HG03378 (cell line): ENCODE data around the gene SCN4B.

Source experiments
- ATAC-seq: cut with Tn5 transposase; IDR thresholded peaks from one replicate; pipeline ENCODE4 v1.9.1; 2021; ENCODE audit warnings: mild to moderate bottlenecking, moderate library complexity; ENCODE audit not compliant: unreplicated experiment

The SCN4B gene

DNA sequence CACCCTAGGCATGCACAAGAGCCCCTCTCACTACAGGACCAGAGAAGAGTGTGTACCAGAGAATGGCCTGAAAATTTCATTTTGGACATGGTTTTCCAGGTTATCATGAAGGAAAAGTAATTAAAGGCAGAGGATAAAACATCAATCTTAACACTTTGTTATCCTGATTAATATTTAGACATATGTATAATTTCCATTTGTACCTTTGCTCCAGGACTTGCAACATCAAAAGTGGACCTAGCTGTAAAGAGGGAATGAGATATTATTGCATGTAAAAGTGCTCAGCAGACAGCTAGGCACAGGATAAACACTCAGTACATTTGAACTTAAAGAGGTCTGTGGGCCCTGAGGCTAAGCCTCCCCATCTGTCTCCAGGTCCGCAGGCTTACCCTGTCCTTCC lies 2.0 kb upstream of the SCN4B start:
- no peak for ATAC-seq

DNA sequence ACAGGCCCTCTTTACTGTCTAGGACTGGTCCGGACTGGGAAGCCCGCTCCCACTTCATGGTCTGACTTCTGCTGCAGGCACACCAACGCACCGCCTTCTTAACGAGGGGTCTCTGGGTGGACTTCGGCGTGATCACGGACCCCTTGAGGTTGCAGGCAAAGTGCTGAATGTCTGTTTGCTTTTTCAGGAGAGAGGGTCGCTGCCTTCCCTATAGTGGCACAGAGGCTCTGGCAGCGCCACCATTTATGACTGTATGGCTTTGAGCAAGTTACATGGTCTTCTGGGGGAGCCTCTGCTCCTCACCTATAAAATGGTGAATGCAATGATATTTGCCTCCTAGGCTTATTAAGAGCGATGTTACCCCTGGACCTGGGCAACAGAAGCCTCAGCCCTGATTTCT lies 1.4 kb upstream of the SCN4B start:
- ATAC-seq = no peak

DNA sequence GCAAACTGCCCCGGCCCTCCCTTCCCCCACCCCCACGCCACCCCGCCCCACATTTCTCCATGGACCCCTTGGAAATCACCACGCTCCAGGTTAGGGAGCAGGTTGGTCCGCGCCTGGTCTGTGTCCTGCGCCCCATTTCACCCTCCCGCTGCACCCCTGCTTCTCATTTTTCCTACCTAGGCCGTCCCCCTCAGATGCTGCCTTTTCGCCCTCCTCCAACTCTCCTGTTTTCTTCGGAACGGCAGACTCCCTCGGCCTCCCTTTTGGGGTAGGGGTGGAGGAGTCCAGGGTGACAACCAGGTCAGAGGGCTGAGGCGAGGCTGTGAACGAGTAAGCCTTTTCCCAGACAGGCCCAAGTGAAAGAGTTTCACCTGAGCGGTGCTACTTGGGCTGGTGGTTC lies 893 bp upstream of the SCN4B start:
- ATAC-seq = no peak

DNA sequence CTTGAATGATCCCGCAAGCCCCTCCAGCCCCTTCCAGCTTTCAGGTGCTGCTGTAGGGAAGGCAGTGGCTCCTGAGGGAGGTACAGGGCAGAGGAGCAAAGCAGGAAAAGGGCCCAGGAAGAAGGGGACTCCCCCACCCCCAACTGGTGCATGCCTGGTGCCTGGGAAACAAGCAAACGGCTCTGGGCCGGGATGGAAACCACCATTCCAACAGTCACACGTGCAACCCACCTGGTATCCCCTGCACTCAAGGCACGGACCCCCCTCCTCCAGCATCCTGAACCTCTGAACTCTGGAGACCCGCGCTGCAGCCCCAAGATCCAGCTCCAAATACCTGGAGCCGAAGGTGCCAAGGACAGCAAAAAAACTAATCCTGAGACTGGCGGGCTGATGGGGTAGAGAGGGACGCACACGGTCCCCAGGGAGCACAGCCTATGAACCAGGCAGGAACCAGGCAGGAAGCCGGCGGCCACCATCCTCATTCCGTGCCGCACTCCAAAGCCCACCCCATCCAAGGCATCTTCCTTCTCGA lies 537 bp downstream of the SCN4B start:
- no peak for ATAC-seq

DNA sequence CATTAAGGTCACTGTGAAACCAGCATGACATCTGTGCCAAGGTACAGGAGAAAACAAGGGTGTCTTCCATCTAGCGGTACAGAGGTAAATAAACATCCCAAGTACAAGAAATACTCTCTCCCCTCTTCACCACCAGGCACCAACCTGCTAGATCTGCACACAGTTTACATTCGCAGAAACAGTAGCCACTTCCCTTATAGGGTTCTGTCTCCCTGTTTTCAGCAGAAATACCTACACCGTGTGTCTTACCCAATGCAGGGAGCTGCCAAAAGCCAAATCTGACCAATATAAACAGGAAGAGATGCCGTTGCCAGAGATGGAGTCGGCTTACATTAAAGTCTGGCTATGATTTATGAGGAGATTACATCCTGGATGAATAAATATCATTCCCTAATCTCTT lies 1.2 kb downstream of the SCN4B start:
- ATAC-seq = no peak

DNA sequence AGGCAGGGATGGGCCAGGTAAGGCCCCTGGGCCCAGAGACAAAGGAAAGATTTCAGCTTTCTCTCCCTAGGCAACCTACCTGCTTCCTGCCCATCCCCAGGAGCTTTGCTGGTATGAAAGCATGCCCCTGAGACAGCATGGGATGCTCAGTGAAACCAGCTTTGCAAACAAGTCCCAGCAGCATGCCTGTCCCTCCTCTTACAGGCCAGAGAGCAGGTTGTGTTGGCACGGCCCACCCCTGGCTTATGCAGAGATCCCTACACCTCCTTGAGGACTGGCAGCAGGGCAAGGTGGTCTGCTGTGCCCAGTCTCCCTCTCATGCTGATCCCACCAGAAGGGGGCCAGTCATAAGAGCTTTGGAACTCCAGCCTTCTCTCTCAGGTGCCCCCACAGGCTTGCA lies 3.1 kb downstream of the SCN4B start:
- ATAC-seq = no peak

DNA sequence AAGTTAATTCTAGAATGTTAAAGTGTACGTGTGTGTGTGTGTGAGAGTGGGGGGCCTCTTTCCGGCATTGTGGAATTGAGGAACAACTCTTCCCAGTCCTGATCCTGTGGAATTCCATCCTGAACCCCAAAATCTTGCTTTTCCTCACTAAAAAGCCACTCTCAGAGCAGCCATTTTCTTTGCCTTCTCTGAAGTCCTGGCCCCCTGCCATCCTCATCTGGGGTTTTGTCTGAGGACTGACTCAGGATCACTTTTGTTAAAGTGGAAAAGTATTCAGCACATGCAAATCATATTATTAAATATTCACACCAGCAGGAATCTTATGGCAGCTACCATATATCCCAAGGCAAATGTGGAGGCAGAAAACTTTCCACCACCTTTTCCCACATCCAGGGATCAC lies 3.8 kb downstream of the SCN4B start:
- ATAC-seq = no peak

DNA sequence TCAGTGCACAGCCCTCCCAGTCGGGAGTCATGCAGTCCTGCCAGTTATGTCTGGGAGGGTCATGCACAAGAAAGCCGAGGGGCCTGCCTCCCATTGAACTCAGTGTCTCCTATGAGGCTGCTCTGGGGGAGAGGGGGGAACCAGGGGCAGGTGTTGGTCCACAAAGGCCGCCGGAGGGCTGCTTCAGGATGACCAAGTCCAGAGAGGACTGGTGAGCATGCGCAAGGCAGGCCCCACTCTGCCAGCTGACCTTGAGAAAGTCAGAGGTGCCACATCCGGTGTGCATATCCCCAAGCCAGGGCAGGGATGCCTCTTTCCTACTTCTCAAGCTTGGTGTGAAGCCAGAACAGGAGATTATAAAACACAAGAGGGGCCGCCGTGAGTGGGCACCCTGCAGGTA lies 4.4 kb downstream of the SCN4B start:
- ATAC-seq = no peak

DNA sequence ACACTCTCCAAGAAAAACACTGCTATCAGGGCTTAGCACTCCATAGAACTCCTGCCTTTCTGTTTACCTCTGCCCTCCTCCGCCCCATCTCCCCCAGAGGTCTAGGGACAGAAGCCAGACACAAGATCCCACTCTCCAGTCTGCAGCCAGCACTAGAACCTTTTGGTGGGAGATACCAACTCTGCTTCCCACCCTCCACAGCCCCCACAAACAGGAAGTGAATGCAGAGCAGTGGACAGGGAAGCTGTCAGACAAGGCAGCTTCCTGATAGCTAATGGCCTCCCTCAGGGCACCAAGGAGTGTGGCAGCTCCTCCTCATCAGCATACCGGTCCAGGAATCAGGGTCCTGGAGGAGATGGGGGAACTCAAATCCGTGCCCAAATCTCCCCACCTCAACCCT lies 5.1 kb downstream of the SCN4B start:
- no peak for ATAC-seq

DNA sequence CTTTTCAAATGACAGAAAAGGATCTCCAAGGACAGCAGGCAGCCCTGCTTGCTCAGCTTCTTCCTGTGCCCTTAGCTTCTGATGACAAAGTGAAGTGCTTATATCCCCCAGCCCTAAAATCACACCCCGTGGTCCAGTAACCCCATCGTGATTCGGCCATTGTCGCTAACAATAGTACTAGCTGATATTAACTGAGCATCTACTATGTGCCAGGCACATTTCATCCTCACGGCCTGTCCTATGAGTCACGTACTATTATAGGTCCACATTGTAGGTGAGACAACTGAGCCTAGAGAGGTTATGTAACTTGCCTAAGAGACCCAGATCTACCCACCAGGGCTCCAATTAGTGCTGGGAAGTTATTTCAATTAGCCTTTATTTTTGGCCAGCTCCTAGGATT lies 6.1 kb downstream of the SCN4B start:
- no peak for ATAC-seq

DNA sequence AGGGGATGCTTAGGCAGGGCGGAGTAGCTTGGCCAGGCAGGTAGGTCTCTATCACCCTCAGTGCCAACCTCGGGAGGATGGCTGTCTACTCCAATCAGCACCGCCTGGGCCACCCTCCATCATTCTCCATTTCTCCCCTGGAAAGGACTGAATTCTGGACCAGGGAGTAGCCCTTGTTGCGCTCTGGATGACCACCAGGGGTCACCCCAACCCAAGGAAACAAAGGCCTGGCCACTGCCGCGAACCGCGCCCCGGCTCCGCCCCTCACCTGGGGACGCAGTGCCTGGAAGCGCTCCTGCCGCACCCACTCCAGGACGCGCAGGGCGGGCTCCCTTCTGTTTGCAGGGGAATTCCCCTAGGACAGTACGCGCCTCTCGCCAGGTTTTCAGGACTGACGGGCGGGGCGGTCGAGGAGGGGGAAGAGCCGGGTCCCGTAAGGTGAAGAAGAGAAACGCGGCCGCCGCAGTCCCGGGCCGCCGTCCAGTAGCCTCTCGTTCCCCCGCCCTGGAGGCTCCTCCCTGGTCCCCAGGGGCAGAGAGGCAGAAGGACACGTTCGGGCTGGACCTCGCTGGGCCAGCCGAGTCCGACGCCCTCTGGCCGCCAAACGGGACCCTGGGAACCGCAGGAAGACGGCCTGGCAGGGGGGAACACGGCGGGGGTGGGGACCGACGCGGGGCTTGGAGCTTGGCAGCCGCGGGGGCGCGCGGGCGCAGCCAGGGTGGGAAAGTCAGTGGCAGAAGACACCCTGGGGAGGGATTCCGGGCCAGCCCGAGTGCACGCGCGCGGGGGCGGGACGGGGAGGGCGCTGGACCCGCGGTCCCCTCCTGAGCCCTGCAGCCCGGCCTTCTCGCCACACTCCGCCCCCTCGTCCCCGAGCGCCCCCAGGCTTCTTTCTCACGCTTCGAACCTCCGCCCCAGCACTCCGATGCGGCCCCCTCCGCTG lies 7.1 kb downstream of the SCN4B start:
- no peak for ATAC-seq

DNA sequence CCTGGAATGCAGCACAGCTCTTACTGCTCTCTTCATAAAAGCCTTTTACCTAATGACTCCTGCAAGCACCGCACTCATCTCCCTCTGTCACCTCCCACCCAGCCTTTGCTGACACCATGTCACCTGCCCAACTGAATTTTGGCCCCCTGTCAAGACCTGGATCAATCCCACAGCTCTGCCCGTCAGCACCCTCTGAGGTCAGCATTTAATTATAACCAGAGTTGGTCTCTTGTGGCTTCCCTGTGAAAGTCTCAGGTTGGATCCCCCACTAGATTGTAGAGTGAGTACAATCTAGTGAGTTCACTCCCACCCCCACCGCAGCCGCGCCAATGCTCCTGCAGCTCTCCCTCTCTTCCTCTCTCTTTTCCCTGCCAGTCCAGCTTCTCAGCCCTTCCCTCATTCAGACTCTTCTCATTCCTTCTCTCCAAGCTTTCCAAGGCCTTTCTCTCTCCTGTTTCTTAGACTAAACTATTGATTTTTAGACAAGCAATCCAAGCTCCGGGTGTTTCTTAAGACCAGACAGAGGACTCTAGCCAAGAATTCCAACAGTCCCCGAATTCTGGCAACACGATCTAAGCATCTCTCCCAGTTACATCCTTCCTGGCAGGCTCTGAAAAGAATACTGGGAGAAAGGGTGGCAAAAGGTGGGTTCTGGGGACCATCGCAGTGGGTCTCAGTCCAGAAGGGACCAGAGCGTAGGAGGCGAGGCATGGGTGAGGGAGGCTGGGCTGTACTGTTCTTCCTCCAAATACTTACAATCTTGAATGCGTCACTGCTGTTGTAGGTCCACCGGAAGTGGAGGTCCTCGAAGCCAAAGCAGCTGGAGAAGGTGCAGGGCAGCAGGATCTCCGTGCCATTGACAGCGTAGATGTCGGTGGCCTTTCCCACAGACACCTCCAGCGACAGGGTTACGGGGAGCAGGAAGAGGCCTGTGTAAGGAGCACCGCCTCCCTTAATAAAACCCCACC lies 8.0 kb downstream of the SCN4B start:
- no peak for ATAC-seq

DNA sequence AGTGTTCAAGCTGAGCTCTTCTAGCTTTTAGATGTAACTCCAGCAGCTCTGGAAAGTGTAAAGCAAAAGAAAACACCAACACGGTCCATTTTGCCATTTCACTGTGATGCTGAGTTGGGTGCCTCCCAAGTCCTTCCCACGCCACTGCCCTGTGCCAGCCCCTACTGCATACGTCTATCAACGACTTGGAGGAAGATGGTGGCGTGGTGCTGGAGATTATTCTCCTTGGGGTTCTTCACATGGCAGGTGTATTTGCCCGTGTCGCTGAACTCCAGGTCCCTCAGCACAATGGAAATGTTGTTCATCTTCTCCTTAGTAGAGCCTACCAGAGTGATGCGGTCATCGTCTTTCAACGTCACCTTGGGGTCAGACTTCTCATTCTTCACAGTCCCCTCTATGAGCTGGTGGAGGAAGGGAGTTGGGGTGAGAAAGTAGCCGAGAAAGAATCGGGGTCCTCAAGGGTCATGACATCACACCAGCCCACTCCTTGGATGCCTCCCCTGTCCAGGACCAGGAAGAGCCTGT lies 8.9 kb downstream of the SCN4B start:
- ATAC-seq = no peak

DNA sequence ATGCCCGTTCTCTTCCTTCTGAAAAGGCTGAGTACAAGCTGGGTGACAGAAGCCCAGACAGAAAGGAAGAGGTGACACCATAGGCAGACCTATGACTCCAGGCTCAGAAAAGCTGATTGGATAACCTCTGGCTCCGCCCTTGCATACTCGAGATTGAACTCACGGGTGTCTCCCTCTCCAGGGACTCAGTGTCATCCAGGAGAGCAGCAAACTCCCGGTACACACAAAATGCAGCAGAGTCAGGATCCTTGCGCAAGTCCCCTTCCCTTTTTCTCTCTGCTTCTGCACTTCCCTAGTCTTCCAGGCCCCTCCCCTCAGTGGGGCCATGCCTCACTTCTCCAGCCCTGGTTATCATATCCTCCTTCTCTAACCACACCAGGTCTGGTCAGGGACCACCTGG lies 9.8 kb downstream of the SCN4B start:
- no peak for ATAC-seq

DNA sequence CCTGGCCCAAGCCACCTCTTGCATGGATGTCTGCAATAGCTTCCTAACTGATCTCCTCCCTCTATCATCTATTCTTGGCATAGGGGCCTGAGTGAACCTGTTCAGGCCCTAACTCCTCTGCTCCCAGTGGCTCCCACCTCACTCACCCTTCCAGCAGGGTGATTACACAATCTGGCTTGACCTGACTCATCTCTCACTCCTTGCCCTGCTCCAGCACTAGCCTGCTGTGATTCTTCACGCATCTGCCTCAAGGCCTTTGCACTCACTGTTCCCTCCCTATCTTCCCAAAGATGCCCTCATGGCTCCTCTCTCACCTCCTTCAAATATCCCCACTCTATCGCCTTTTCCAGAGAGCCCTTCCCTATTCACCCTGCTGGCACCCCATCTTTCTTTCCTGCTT lies 10.5 kb downstream of the SCN4B start:
- no peak for ATAC-seq

DNA sequence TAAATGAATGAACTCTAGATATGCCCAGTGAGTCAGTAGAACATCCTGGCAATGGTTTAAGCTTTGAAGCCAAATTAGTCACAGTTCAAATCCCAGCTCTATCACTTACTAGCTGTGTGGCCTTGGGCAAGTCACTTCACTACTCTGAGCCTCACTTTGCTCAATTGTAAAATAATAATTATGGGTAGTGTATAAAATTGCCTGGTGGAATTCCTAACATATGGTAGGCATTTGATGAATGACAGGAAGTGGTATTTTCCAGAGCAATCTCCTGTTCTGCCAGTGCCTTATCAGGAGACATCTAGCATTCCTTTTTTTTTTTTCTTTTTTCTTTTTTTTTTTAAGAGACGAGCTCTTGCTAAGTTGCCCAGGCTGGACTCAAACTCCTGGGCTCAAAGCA lies 13.0 kb downstream of the SCN4B start:
- ATAC-seq = no peak

DNA sequence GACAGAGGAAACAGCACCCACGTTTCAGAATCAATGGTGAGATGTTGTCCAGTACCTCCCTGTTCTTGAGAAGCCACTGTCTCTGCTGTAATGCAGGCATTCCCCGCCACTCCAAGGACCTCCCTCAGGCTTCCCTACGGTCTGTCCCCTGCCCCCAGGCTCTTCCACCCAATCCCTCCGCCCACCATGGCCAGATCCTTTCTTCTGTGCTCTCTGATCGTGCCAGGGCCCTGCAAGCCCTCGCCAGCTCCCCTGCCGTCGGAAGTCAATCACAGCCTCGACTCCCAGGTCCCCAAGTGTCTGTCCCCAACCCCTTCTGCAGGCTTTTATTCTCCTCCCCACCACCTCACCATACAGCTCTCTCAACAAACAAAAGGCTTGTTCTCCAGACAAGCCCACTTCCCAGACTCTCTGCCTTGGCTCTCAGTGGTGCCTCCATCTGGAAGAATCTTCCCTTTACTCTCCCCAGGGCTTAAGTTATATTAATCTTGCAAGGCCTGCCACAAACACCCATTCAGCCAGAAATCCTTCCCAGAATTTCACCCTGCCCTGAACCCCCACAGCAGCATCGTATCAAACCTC lies 13.7 kb downstream of the SCN4B start:
- ATAC-seq = no peak

DNA sequence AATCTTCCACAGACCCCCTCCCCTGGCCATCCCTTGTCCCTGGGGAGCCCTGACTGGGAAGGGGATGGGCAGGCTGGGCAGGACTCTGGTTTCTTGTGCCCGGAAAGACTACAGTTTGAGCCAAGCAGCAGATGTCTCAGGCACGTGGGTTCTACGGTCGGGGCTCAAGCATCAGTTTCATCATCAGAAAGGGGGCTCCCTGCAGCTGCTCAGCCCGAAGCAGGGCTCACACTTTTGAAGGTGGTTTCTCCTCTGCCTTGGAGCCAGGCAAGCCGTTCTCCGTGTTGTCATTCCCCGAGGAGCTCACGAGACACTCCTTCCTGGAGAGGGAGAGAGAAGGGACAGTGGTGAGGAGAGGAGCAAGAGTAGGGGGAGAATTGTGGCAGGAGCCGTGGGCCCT lies 15.8 kb downstream of the SCN4B start:
- no peak for ATAC-seq

DNA sequence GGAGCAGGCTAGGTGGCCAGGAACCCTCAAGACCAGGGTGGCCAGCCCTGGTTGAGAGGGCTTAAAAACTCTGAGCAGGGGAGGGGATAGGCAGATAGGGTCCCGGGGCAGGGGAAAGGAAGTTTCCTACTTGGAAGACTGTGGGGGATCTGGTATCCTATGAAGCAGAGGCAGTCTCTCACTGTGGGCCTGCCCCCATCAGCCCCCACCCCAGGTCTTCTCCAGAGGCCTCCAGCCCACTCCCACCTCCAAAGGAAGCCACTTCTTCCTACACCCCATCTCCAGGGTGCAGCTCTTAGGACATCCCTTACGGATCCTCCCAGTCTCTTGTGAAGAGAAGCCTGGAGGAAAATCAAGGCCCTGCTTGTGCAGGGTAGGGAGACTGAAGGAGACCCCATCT lies 16.3 kb downstream of the SCN4B start:
- ATAC-seq = no peak

DNA sequence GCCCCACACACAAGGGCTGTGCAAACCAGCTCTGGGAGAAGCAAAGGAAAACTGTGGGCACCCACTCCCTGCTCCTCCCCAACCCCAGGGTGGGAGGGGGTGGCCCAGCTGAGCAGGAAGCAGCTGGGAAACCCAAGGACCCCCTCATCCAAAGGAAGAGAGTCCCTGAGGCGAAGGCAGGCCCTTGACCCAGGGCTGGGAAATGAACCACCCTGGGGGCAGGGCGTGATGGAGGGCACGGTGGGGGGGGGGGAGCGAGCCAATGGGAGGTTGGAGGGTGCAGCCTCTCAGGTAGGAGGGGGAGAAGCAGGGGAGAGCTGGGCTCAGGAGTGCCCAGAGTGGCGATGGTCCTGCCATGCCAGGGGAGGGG lies 16.8 kb downstream of the SCN4B start:
- no peak for ATAC-seq
